ENCODE measurements around the gene ZNF740. TPM values are rescaled to one million over a fixed set of nuclear protein-coding genes. Genes with fewer than 3 reads are reported as not detected.
A peak's percentile ranks its signal among the peaks of the same experiment; 100 is the strongest.

ZNF740 gene
- total and polyA plus RNA-seq, 10 of the 15 experiments (the other 5 are each of a cell fraction or from before 2014, with no cell fraction given) = 1.4 to 33.6 (median 11.3) TPM

- Histone ChIP-seq H4K20me1 (ENCODE audit: control insufficient read depth, insufficient read depth) (no peaks in the 10 kb centered on the region), H3K36me3 (ENCODE audit: control insufficient read depth in 2 of 2, insufficient read depth in 2 of 2, low read length in 1 of 2) (peaks cover 21 to 33% of the 10 kb centered on the region in 2 experiments), H3K4me1 (ENCODE audit: control insufficient read depth, insufficient read depth, low read length) (peaks cover 47% of the 10 kb centered on the region), H3K9ac (ENCODE audit: control insufficient read depth, insufficient read depth, low read length) (peak overlapping the region; percentile 42), H2AFZ (ENCODE audit: control insufficient read depth, low read depth, low read length) (no peak overlapping the region), H3K4me3 (peak overlapping the region; percentile 90), H3K27me3 (replicated peaks in 1 of 2; ENCODE audit: control insufficient read depth in 2 of 2, insufficient read depth in 2 of 2, low read length in 1 of 2) (no peaks in the 10 kb centered on the region), H3K9me3 (replicated peaks; ENCODE audit: control insufficient read depth, insufficient read depth, low read length) (no peaks in the 10 kb centered on the region), H3K27ac (ENCODE audit: control insufficient read depth, insufficient read depth) (peak overlapping the region; percentile 69), H3K4me2 (ENCODE audit: control insufficient read depth, insufficient read depth) (peak overlapping the region; percentile 84), H3K79me2 (ENCODE audit: control insufficient read depth, insufficient read depth, low read length) (peaks cover 60% of the 10 kb centered on the region)
- SMC1A ChIA-PET (ENCODE audit: uncharacterized antibody, unreplicated experiment) = interaction anchor here (0.7 to 3.0 kb wide), 13 partner anchors 9 to 120 kb away, joined by 3 to 36 read pairs (median 5); partner anchors contain the start of genes AAAS, CSAD and ZNF740
- CTCF ChIA-PET = interaction anchor here (0.5 to 7.7 kb wide), 14 partner anchors 10 to 135 kb away, joined by 3 to 78 read pairs (median 4); partner anchors contain the start of genes AAAS, CSAD, ESPL1 and ITGB7
- DNase-seq (ENCODE audit: low read depth, low spot score) (peak; percentile 79), ATAC-seq (peak; percentile 61), FAIRE-seq (peak; percentile 79)
- in situ Hi-C loops (cut with MboI) (no loop called here), intact Hi-C loops (cut with micrococcal nuclease; ENCODE audit: unreplicated experiment) (loop anchor here (2.0 kb wide), 1 partner anchor 20 kb away; the partner anchor contains the start of genes CSAD and ZNF740)
- RAD21 ChIA-PET (ENCODE audit: unreplicated experiment) = interaction anchor here (0.7 to 2.8 kb wide), 11 partner anchors 10 to 67 kb away, joined by 3 to 26 read pairs (median 4); partner anchors contain the start of genes CSAD, ESPL1 and ZNF740
- no TSS peak for BruUV-seq (replicated peaks)
- POLR2A ChIA-PET = interaction anchor here (0.5 to 5.1 kb wide), 10 partner anchors 9 to 133 kb away, joined by 3 to 47 read pairs (median 6); partner anchors contain the start of genes CSAD, ITGB7, PFDN5 and ZNF740
- WGBS (ENCODE audit: insufficient coverage, insufficient replicate concordance, low lambda C conversion rate, missing lambda C conversion rate) = 2% methylated on average over 10 of the region's 10 CpGs
- TF ChIP-seq ZBTB11 (CRISPR knock-in tag; IDR thresholded peaks at IDR 0.05) = no peak
- peak in 1 of 2 experiments; percentile 78; a peak in 2 of 4 replicates for TF ChIP-seq BHLHE40 (IDR thresholded peaks at IDR 0.05; ENCODE audit: borderline replicate concordance in 1 of 2, low read depth in 2 of 2, low read length in 1 of 2)
- TF ChIP-seq PAX5 (IDR thresholded peaks at IDR 0.05; ENCODE audit: borderline replicate concordance, low read depth, low read length) = no peak
- no peak for TF ChIP-seq BCLAF1 (IDR thresholded peaks at IDR 0.05)
- TF ChIP-seq EP300 (IDR thresholded peaks at IDR 0.05; ENCODE audit: borderline replicate concordance in 1 of 2, control insufficient read depth in 1 of 2, low read depth in 2 of 2, low read length in 2 of 2) = peak; percentile 76 to 87
- no peak for TF ChIP-seq ATF3 (IDR thresholded peaks at IDR 0.05; ENCODE audit: borderline replicate concordance, extremely low read depth, low read depth, low read length)
- TF ChIP-seq CHD2 (IDR thresholded peaks at IDR 0.05; ENCODE audit: borderline replicate concordance, low read depth, low read length) = peak; percentile 61; the same call in 1 of the 2 replicates
- TF ChIP-seq ATF2 (IDR thresholded peaks at IDR 0.05; ENCODE audit: low read length) = peak; percentile 83
- no peak for TF ChIP-seq ZZZ3 (IDR thresholded peaks at IDR 0.05; ENCODE audit: control insufficient read depth, insufficient read length, low read depth)
- TF ChIP-seq RAD21 (IDR thresholded peaks at IDR 0.05; ENCODE audit: insufficient read depth, low read depth, low read length) = no peak
- peak; percentile 66; the same call in 1 of the 2 replicates for TF ChIP-seq ATF7 (IDR thresholded peaks at IDR 0.05; ENCODE audit: low read depth)
- TF ChIP-seq SPI1 (IDR thresholded peaks at IDR 0.05; ENCODE audit: borderline replicate concordance, insufficient read depth, low read depth, low read length) = peak; percentile 99
Measured at GRCh38 chr12:53200458-53201176, 20.1 kb downstream of the ZNF740 start.

Measured in GM12878 (cell line).